Inflammatory macrophage treated with lipopolysaccharide for 1 hour (primary cell): ENCODE results near the gene LIG3.
A peak's percentile ranks its signal among the peaks of the same experiment; 100 is the strongest.
"Not testable (repeated sequence)": the region's sequence is repeated elsewhere in the genome, so short reads cannot be mapped to it uniquely, and the experiment has no call there.

Source experiments
- DNase-seq, 2 donors: peaks; one replicate each; pipeline ENCODE4 v3.0.0-alpha.2; 2020 to 2022

Gene LIG3

DNA sequence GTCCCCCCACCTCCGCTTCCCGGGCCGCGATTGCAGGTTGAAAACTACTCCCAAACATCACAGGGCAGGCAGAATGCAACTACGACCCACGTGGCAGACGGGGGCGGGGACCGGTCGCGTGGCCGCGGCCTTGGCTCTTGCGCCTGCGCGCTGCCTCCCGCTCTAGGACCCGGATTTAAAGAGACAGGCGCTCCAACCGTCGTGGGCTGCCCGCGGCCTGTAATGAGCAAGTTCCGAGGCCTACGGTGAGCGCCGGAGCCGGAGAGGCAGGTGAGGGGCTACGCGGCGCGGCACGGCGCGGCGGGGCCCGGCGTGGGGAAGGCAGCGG is at the start of gene LIG3:
LIG3 (plus strand) TSS at position 160 of the 328 bp plus-strand sequence. CDS start 2,494 bp downstream, outside the sequence.
- peak; percentile 93 to 94 for DNase-seq

DNA sequence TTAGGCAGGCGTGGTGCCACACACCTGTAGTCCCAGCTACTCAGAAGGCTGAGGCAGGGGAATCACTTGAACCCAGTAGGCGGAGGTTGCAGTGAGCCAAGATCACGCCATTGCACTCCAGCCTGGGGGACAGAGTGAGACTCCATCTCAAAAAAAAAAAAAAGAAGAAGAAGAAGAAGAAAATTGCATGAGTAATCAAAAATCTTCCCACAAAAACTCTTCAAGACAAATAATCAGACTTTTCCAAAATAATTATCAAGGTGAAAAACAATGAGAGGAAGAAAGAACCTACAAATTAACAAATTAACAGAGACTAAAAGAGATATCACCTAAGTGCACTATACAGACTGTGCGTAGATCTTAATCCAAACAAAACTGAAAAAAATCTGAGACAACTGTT is 29.5 kb upstream of the LIG3 start:
- not testable (repeated sequence) for DNase-seq

DNA sequence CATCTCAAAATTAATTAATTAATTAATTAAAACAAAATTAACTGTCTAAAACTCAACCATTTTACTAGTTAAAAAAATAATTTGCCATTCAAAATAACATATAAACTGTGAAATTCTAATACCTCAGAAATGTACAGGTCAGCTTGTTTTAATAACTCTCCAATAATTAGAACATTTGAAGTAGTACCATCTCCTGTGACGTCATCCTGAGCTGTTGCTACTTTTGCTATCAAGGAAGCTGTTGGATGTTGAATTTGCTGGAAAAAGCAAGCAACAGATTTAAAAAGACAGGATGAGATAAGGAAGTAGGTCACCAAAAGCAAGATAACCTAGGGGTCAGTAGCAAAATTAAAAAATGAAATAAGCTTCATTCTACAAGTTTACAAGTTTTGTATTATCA is 21.9 kb upstream of the LIG3 start:
- DNase-seq: no peak

DNA sequence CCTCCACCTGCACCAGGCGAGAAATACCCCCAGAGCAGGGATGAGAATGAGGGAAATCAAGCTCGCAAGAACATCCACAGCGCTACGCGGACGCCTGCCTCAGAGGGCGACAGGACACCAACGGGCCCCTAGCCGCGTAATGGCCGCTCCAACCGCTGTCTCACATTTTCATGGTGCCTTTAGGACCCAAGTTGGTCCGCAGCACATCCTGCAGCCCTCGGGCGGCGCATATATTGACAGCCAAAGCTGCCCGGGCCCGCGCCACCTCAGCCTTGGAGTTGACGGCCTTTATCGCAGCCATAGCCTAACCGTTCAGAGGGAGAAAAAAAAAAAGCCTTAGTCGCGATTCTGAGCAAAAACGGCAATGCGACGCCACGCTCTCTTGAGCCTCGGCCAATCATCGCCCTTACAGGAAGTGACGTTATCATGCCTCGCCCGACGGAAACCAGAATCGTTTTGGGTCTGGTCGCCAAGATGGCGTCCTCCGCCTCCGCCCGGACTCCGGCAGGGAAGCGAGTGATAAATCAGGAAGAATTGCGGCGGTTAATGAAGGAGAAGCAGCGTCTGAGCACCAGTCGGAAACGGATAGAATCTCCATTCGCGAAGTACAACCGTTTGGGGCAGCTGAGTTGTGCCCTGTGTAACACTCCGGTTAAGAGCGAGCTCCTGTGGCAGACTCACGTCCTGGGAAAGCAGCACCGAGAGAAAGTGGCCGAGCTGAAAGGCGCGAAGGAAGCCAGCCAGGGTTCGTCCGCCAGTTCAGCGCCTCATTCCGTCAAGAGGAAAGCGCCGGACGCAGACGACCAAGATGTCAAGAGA is 19.0 kb upstream of the LIG3 start, which contains the start of the genes CCT6B and ZNF830:
CCT6B (minus strand) TSS at position 368 of the 819 bp plus-strand sequence; CDS start at position 301, 67 bp downstream.
ZNF830 (plus strand) TSS at position 448 of the 819 bp plus-strand sequence; CDS start at position 475, 27 bp downstream.
- DNase-seq: peak; percentile 93 to 95

- DNase-seq: no peak
These were observed 6.1 kb upstream of the LIG3 start for GRCh38 chr17:34974179-34974578.

DNA sequence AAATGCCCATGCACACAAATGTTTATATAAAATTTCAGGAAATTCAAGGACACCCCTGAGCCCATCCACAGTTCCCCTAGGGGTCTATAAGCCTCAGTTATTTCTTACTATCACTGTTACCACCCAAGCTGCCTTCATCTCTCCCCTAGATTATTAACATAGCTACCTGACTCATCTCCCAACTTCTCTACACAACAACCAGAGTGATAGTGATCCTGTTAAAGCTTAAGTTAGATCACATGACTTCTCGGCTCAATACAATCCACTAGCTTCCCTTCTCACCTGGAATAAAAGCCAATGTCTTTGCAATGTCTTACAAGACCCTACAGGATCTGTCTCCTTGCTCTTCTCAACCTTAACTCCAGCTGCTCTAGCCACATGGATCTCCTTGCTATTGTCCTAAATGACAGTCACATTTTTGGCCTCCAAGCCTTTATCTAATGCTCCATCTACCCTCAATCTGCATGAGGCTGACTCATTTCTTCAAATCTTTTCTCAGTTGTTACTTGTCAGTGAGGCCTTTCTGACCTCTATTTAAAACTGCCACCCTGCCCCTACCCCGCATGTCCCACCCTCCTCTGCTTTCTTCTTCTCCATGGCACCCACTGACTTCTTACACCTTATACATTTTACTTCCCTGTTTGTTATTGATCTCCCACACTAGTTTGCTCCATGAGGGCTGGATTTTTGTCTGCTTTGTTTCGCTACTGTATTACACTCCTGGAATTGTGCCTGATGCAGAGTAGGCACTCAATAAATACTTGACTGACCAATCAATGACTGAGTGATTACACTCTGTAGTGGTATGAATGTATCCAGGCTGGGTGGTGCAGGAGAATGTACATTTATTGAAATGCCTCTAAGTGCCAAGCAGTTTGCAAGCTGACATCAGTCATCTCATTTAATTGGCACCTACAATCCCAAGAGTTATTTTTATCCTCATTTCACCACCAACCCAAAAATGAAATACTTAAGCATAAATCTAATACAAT is 5.2 kb upstream of the LIG3 start:
- DNase-seq: no peak

DNA sequence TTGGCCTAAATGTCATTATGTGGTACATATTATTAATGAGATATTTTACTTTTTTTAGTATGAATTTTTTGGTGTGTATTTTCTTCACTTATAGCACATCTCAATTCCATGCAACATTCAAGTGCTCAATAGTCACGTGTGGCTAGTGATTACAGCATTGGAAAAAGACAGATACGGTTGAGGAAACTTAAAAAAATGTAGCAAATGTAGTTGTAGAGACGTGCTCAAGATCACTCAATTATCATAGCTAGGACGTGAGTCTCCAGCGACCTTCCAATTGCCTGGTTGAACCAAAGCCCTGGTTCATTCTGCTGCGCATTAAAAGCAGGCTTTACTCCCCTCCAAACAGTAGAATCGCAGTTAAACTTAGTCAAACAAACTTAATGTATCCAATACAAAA is 1.2 kb upstream of the LIG3 start:
- no peak for DNase-seq

- no peak for DNase-seq
These were observed 511 bp upstream of the LIG3 start for GRCh38 chr17:34979650-34980352.

DNA sequence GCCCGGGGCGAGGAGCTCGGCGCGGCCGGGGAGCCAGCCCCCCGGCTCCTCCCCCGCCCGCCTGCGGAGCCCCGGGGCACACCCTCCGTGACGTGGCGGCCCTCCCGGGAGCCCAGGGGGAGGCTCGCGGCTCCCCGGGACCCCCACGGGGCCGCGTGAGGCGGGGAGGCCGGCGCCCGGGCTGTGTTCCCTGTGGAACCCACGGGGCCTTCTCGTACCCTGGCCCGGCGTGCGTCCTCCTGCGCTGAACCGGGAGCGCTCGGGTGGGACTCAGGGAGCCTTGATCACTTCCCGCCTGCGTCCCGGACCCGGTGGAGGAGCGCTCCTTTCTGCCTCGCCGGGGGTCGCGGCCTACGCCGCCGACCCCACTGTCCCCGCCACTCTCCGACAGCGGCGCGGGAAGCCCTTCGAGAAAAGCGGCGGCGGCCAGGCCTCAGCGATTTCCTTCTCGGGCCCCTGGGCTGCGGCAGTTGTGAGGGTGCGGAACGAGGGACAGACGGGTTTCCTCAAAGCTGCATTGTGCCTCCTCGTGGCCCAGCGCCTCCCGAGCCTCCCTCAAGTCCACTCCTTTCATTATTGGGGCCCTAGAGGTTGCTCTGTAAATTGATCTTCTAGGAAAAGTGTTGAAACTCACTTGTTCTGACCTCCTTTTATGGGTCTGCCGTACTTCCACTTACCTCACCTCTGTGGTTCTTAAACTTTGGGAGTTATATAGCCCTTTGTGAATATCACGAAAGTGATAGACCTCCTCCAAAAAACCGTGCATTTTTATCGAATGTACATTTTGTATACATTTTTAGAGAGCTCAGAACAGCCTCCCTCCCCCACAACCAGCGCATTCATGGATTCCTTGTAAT is 597 bp downstream of the LIG3 start:
- DNase-seq: peak; percentile 81 to 84

DNA sequence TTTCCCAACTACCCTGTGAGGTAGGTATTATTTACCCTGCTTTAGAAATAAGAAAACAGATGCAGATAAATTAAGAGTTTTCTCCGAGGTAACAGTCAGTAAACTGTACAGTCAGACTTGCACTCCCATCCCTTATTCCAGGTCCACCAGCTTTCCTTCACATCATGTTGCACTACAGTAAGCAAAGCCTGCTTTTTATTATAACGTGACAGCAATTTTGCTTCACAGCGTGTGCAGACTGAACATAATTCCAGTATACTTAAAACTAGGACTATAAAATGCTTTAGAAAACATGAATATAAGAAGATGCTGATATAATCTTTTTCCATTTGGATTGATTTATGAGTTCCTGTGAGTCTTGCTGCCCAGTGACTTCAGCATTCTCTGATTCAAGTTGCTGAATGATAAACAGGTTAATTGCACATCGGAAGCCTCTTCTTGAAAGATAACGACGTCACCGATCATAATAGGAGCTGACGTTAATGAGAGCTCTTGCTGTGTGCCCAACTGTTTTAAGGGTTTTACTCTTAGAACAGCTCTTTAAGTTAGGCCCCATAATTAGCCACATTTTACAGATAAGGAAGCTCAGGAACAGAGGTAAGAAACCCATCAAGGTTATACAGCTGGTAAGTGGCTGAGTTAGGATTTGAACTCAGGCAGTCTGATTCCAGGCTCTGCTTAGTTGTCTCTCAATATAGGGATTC is 1.4 kb downstream of the LIG3 start:
- no peak for DNase-seq

DNA sequence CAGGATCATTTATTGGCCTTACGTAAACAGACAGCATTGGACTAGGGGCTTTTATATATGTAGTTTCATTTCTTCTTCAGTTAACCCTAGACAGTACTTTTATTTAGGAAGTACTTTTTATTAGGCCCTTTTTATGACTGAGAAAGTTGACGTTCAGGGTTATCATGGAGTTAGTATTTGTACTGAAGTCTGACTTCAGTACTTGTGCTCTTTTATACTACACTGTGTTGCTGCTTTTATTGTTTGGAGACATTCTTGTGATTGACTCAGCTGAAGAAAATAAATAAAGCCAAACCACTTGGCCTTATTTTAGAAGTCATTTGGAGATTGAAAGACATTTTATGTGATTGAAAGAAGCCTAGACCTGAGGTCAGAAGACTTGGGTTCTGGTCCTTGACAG is 6.9 kb downstream of the LIG3 start:
- no peak for DNase-seq

- DNase-seq: no peak
These were observed 8.3 kb downstream of the LIG3 start for GRCh38 chr17:34988644-34989043.

DNA sequence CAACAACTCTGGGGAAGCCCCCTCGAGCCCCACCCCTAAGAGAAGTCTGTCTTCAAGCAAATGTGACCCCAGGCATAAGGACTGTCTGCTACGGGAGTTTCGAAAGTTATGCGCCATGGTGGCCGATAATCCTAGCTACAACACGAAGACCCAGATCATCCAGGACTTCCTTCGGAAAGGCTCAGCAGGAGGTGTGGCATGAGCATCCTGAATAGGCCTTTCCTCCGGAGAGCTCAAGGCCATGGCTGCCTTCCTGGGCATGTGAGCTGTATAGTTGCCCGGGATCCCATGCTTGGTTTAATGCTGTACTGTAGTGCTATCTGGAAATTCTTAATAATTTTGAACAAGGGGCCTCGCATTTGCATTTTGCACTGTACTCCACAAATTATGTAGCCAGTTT is 9.2 kb downstream of the LIG3 start:
- no peak for DNase-seq

GRCh38 chr17:34990921-34991365 is 10.6 kb downstream of the LIG3 start:
- DNase-seq: peak; percentile 49 to 53

DNA sequence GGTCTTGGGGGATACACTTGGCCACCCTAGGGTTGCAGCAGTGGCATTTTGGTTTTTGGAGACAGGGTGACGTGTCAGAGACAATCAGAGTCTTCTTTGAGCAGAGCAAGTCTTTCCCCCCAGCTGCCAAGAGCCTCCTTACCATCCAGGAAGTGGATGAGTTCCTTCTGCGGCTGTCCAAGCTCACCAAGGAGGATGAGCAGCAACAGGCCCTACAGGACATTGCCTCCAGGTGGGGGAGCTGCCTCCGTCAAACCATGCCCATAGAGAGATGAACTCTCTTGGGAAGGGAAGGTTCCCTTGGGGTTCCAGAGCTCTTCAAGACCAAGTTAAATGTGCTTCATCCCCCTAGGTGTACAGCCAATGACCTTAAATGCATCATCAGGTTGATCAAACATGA is 11.3 kb downstream of the LIG3 start:
- no peak for DNase-seq

GRCh38 chr17:34993031-34993430 is 12.7 kb downstream of the LIG3 start:
- DNase-seq: no peak

DNA sequence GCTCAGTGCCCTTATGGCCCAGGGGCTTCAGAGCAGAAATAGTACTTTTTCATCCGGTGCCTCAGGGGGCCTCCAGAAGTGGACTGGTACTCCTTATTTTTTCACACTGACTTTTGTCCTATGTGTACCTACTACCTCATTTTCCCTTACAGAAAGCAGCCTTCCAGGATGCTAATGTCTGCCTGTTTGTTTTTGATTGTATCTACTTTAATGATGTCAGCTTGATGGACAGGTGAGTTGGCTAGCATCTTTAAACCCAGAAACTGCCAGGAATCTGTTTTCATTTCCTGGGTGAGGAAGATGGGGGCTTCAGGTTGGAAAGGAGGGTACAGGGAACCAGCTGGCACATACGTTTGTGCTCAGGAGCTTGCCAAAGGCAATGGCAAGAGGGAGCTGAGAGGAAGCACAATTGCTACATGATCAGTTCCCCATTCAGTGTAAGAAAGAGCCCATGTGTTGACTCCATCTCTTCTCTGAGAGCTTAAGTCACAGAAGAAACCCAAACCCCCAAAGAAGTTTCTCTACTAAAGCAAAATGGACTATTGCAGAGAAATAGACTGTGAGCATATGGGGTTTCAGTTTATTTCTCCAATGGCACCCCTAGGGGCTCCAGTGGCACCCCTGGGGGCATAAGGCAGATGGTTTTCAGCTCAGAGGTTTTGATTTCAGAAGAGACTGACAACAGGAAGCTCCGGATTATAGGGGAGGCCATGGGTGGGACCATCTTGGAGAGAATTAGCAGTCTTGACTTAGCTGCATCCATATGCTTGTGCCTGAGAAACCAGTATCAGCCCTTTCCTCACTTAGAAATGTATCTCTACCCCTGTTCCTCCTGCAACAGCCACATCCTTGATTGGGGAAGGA is 16.3 kb downstream of the LIG3 start:
- DNase-seq: peak; percentile 22

DNA sequence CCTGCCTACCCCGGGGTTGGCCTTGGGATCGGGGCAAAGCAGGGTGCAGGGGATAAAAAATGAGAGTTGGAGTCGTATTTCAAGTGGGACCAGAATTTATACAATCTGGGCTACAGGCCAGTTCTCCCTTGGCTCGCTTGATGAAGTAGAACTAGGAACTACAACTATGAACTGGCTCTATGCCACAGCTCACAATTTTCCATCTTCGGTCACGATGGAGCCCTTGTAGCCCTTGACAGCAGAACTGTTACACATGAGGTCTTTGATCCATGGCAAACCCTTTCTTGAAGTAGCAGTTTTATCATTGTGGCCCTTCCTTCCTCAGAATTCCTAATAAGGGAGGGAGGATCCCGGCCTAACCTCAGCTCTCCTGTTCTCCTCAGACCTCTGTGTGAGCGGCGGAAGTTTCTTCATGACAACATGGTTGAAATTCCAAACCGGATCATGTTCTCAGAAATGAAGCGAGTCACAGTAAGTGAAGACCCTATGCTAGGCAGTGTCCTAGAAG is 17.1 kb downstream of the LIG3 start:
- DNase-seq: no peak

GRCh38 chr17:34998205-34998604 is 17.9 kb downstream of the LIG3 start:
- peak; percentile 62 to 82 for DNase-seq

- DNase-seq: no peak
These were observed 19.1 kb downstream of the LIG3 start for GRCh38 chr17:34999456-34999855.
